Cardiac muscle cell (in vitro differentiated cells and primary cell): Measurements from ENCODE around the gene DFFB. TPM values are rescaled to one million over a fixed set of nuclear protein-coding genes. Genes with fewer than 3 reads are reported as not detected.
A peak's percentile ranks its signal among the peaks of the same experiment; 100 is the strongest.

Source experiments
- DNase-seq, 2 donors: peaks; one replicate each; pipeline versions ENCODE4 v3.0.0 to v3.0.0-alpha.2; 2010 to 2017; ENCODE audit warnings: low read depth in 1 of 2, low spot score in 1 of 2
- H3K27ac ChIP-seq: fragments of 200-600 bp; sonication (generic); 2 replicates; pipeline ENCODE4 v1.5.1; 2016
- H3K27me3 ChIP-seq: fragments of 200-600 bp; sonication (generic); 2 replicates; pipeline ENCODE4 v1.6.0; 2016; ENCODE audit warnings: control low read depth
- H3K36me3 ChIP-seq: fragments of 200-600 bp; sonication (generic); 2 replicates; pipeline ENCODE4 v1.5.1; 2016; ENCODE audit warnings: control low read depth
- H3K4me1 ChIP-seq: fragments of 200-600 bp; sonication (generic); 2 replicates; pipeline ENCODE4 v1.8.1; 2017; ENCODE audit warnings: low read depth, mild to moderate bottlenecking, mixed run types
- H3K4me3 ChIP-seq: fragments of 200-600 bp; sonication (generic); 2 replicates; pipeline ENCODE4 v1.5.1; 2016; ENCODE audit warnings: mild to moderate bottlenecking
- H3K9me3 ChIP-seq: fragments of 200-600 bp; sonication (generic); 2 replicates; pipeline ENCODE4 v1.5.1; 2017; ENCODE audit warnings: low read depth, mild to moderate bottlenecking, control low read depth
- CTCF ChIP-seq: IDR thresholded peaks from 2 replicates; pipeline ENCODE4 v1.5.1; 2012; ENCODE audit warnings: low read depth, mild to moderate bottlenecking, low read length
- polyA plus RNA-seq: library from polyadenylated mRNA; unstranded; fragments of >200 nt; fragmentation: Nextera tagmentation; extraction: Ambion mirVana; gene quantifications from 2 replicates; pipeline ENCODE4 v1.2.1, GENCODE V29; 2016
- total RNA-seq: library from RNA; depleted of rRNA; stranded (reverse); fragments of >200 nt; gene quantifications from 2 replicates; pipeline ENCODE4 v1.2.3, GENCODE V29; 2016

Gene DFFB
- total and polyA plus RNA-seq, 2 experiments from 2014 or later: 6.5 to 8.0 TPM

- Histone ChIP-seq H3K27me3 (no peaks in the 10 kb centered on the region), H3K36me3 (peaks cover 7% of the 10 kb centered on the region), H3K4me1 (peaks cover 8% of the 10 kb centered on the region), H3K9me3 (no peaks in the 10 kb centered on the region), H3K27ac (peak overlapping the region; percentile 66), H3K4me3 (no peak overlapping the region)
- no peak for TF ChIP-seq CTCF
- no peak for DNase-seq
Measured at GRCh38 chr1:3896396-3897000, 39.2 kb downstream of the DFFB start.

- peaks cover 8% of the 10 kb centered on the region for H3K4me1 ChIP-seq
- no peaks in the 10 kb centered on the region for H3K27me3 ChIP-seq
- no peaks in the 10 kb centered on the region for H3K9me3 ChIP-seq
- no peak overlapping the region for H3K4me3 ChIP-seq
- H3K27ac ChIP-seq: no peak overlapping the region
- no peak for TF ChIP-seq CTCF
- DNase-seq: no peak
- H3K36me3 ChIP-seq: peaks cover under 1% of the 10 kb centered on the region
Measured at GRCh38 chr1:3898475-3898735, 41.1 kb downstream of the DFFB start.

GRCh38 chr1:3898994-3899753 is 41.9 kb downstream of the DFFB start:
- Histone ChIP-seq H3K4me1 (peaks cover 8% of the 10 kb centered on the region), H3K9me3 (no peaks in the 10 kb centered on the region), H3K4me3 (peak overlapping the region; percentile 75), H3K27ac (peak overlapping the region; percentile 99), H3K27me3 (no peaks in the 10 kb centered on the region), H3K36me3 (no peaks in the 10 kb centered on the region)
- TF ChIP-seq CTCF: no peak
- DNase-seq: peak; percentile 7 to 40

GRCh38 chr1:3899754-3900149 is 42.5 kb downstream of the DFFB start:
- no peaks in the 10 kb centered on the region for H3K36me3 ChIP-seq
- no peak for DNase-seq
- H3K27me3 ChIP-seq: no peaks in the 10 kb centered on the region

More at GRCh38 chr1:3899754-3900149, 42.5 kb downstream of the DFFB start:
- H3K27ac ChIP-seq: peak overlapping the region; percentile 99
- no peaks in the 10 kb centered on the region for H3K9me3 ChIP-seq
- H3K4me3 ChIP-seq: peak overlapping the region; percentile 75
- peaks cover 8% of the 10 kb centered on the region for H3K4me1 ChIP-seq
- TF ChIP-seq CTCF: no peak
